HCT116 (cell line): Measurements from ENCODE around the gene COPS6. TPM values are rescaled to one million over a fixed set of nuclear protein-coding genes. Genes with fewer than 3 reads are reported as not detected.

ENCODE experiments used
- ATAC-seq: fragments of 200-7000 bp; cut with Tn5 transposase; 2 replicates; pipeline ENCODE4 v1.9.1; 2020; ENCODE audit warnings: mild to moderate bottlenecking, moderate library complexity
- BruUV-seq: library from RNA; stranded (reverse); fragments of 400-500 nt; replicated peaks from 2 replicates; lab custom pipeline; 2021; lab: Mats Ljungman, UMichigan
- CTCF ChIA-PET: fragments of 300-600 bp; sonication (Branson Sonifier 250); formaldehyde crosslinking; loops from one replicate; lab custom pipeline; 2021; ENCODE audit warnings: antibody characterized with exemption; lab: Charles Lee
- POLR2A ChIA-PET: fragments of 300-600, 350-600 bp; sonication (Branson Sonifier 250); formaldehyde crosslinking; loops from one replicate; lab custom pipeline; 2021; ENCODE audit warnings: antibody characterized with exemption; lab: Charles Lee
- RAD21 ChIA-PET, 2 experiments: fragments of 300-600 bp; sonication (Branson Sonifier 250); formaldehyde crosslinking; loops; one replicate each; lab custom pipeline; 2023; ENCODE audit warnings: low total read pairs in 2 of 2; ENCODE audit not compliant: uncharacterized antibody in 2 of 2, unreplicated experiment in 2 of 2, low non-redundant PET in 1 of 2; lab: Charles Lee
- DNase-seq: peaks from one replicate; pipeline ENCODE4 v3.0.0-alpha.2; 2010; ENCODE audit warnings: low read depth, low spot score
- H2AFZ ChIP-seq: fragments of 200-600 bp; shearing (Covaris generic), sonication (generic); 2 replicates; pipeline ENCODE4 v1.6.1; 2017; ENCODE audit warnings: low read depth, mixed run types, mixed read lengths, antibody characterized with exemption, low read length; ENCODE audit not compliant: poor library complexity, severe bottlenecking
- H3K27ac ChIP-seq: 2 replicates; pipeline ENCODE4 v1.5.1; 2012; ENCODE audit warnings: low read depth, low read length
- H3K27me3 ChIP-seq: fragments of 200-600 bp; sonication (generic); 2 replicates; pipeline ENCODE4 v1.6.1; 2016; ENCODE audit warnings: mixed run types, low read length, mixed read lengths; ENCODE audit not compliant: insufficient read depth
- H3K36me3 ChIP-seq, 2 experiments: fragments of 200-500 bp in 1 of 2; fragments of 200-600 bp in 1 of 2; sonication (Bioruptor generic) in 1 of 2; sonication (generic) in 1 of 2; 2 replicates each; pipeline versions ENCODE4 v1.5.1 to v1.6.1; 2014 to 2016; ENCODE audit warnings: low read length in 2 of 2, inconsistent platforms in 1 of 2, mixed read lengths in 1 of 2, mixed run types in 1 of 2; ENCODE audit not compliant: insufficient read depth in 2 of 2, control insufficient read depth in 1 of 2
- H3K4me1 ChIP-seq, 2 experiments: fragments of 200-600 bp in 1 of 2; sonication (generic) in 1 of 2; 2 replicates each; pipeline versions ENCODE4 v1.5.1 to v1.6.1; 2012 to 2017; ENCODE audit warnings: low read length in 2 of 2, inconsistent platforms in 1 of 2, mild to moderate bottlenecking in 1 of 2, mixed read lengths in 1 of 2, mixed run types in 1 of 2, moderate library complexity in 1 of 2; ENCODE audit not compliant: insufficient read depth in 2 of 2, control insufficient read depth in 1 of 2
- H3K4me2 ChIP-seq: fragments of 200-600 bp; sonication (generic); 2 replicates; pipeline ENCODE4 v1.6.1; 2017; ENCODE audit warnings: mixed run types, low read length, mixed read lengths
- H3K4me3 ChIP-seq, 2 experiments: fragments of 200-600 bp in 1 of 2; sonication (generic) in 1 of 2; replicated peaks in 1 of 2; 2 replicates each; pipeline ENCODE4 v1.5.1; 2011 to 2016; ENCODE audit warnings: low read length in 2 of 2, control low read depth in 1 of 2, low read depth in 1 of 2, mild to moderate bottlenecking in 1 of 2, mixed read lengths in 1 of 2, mixed run types in 1 of 2
- H3K79me2 ChIP-seq: fragments of 200-600 bp; sonication (generic); 2 replicates; pipeline ENCODE4 v1.6.1; 2017; ENCODE audit warnings: mild to moderate bottlenecking, mixed run types, low read length, moderate library complexity, mixed read lengths; ENCODE audit not compliant: insufficient read depth
- H3K9ac ChIP-seq: fragments of 200-600 bp; sonication (generic); 2 replicates; pipeline ENCODE4 v1.6.1; 2016; ENCODE audit warnings: low read length, mixed read lengths
- H3K9me2 ChIP-seq: fragments of 200-600 bp; sonication (generic), shearing (Covaris generic); 2 replicates; pipeline ENCODE4 v1.6.1; 2017; ENCODE audit warnings: mixed run types, mild to moderate bottlenecking, moderate library complexity; ENCODE audit not compliant: insufficient read depth
- H3K9me3 ChIP-seq, 2 experiments: fragments of 200-500 bp in 1 of 2; fragments of 200-600 bp in 1 of 2; sonication (Bioruptor generic) in 1 of 2; sonication (generic) in 1 of 2; 2 replicates each; pipeline ENCODE4 v1.6.1; 2014 to 2017; ENCODE audit warnings: low read length in 2 of 2, mixed read lengths in 2 of 2, inconsistent platforms in 1 of 2, low read depth in 1 of 2, mild to moderate bottlenecking in 1 of 2, mixed run types in 1 of 2, moderate library complexity in 1 of 2; ENCODE audit not compliant: control insufficient read depth in 1 of 2, insufficient read depth in 1 of 2
- H4K20me1 ChIP-seq: fragments of 200-600 bp; sonication (generic), shearing (Covaris generic); 2 replicates; pipeline ENCODE4 v1.6.1; 2017; ENCODE audit warnings: mixed run types, mild to moderate bottlenecking, moderate library complexity; ENCODE audit not compliant: insufficient read depth
- ATF3 ChIP-seq: IDR thresholded peaks from 2 replicates; pipeline ENCODE4 v1.6.1; 2012
- CBX3 ChIP-seq: IDR thresholded peaks from 2 replicates; pipeline ENCODE4 v1.6.1; 2012; ENCODE audit warnings: low read depth
- CEBPB ChIP-seq: IDR thresholded peaks from 2 replicates; pipeline ENCODE4 v1.6.1; 2012; ENCODE audit warnings: low read depth
- CTCF ChIP-seq, 3 experiments: fragments of 200-600 bp in 1 of 3; sonication (generic) in 1 of 3; IDR thresholded peaks in 2 of 3; conservative IDR thresholded peaks in 1 of 3; 2 replicates each; pipeline ENCODE4 v1.5.1; 2012 to 2017; ENCODE audit warnings: low read depth in 2 of 3, low read length in 2 of 3, antibody characterized with exemption in 1 of 3, borderline replicate concordance in 1 of 3, control low read depth in 1 of 3, mild to moderate bottlenecking in 1 of 3, mixed read lengths in 1 of 3, mixed run types in 1 of 3, moderate library complexity in 1 of 3; ENCODE audit not compliant: insufficient read depth in 1 of 3
- EGR1 ChIP-seq: IDR thresholded peaks from 2 replicates; pipeline ENCODE4 v1.6.1; 2012; ENCODE audit warnings: low read depth
- ELF1 ChIP-seq: IDR thresholded peaks from 2 replicates; pipeline ENCODE4 v1.6.1; 2012; ENCODE audit warnings: low read depth, borderline replicate concordance
- EZH2 ChIP-seq: fragments of 200-600 bp; sonication (generic); IDR thresholded peaks from 2 replicates; pipeline ENCODE4 v1.6.1; 2017; ENCODE audit warnings: antibody characterized with exemption, mixed run types
- FOSL1 ChIP-seq: IDR thresholded peaks from 2 replicates; pipeline ENCODE4 v1.6.1; 2012; ENCODE audit warnings: low read depth
- JUND ChIP-seq: IDR thresholded peaks from 2 replicates; pipeline ENCODE4 v1.6.1; 2012
- MAX ChIP-seq: IDR thresholded peaks from 2 replicates; pipeline ENCODE4 v1.6.1; 2012
- POLR2A ChIP-seq: IDR thresholded peaks from 2 replicates; pipeline ENCODE4 v1.7.0; 2011; ENCODE audit warnings: borderline replicate concordance; ENCODE audit not compliant: insufficient read depth, insufficient read length; ENCODE audit errors: extremely low read depth
- POLR2AphosphoS5 ChIP-seq: IDR thresholded peaks from 2 replicates; pipeline ENCODE4 v1.6.1; 2011; ENCODE audit warnings: mild to moderate bottlenecking, low read depth, low read length, moderate library complexity
- RAD21 ChIP-seq: IDR thresholded peaks from 2 replicates; pipeline ENCODE4 v1.6.1; 2012; ENCODE audit warnings: low read depth, mild to moderate bottlenecking
- REST ChIP-seq: IDR thresholded peaks from 2 replicates; pipeline ENCODE4 v1.6.1; 2012; ENCODE audit warnings: low read depth
- SP1 ChIP-seq: IDR thresholded peaks from 2 replicates; pipeline ENCODE4 v1.6.1; 2012; ENCODE audit warnings: low read depth
- SRF ChIP-seq: IDR thresholded peaks from 2 replicates; pipeline ENCODE4 v1.6.1; 2012; ENCODE audit warnings: low read depth
- TCF7L2 ChIP-seq: IDR thresholded peaks from 2 replicates; pipeline ENCODE4 v1.7.0; 2011; ENCODE audit warnings: borderline replicate concordance, inconsistent platforms; ENCODE audit not compliant: insufficient read depth, insufficient read length; ENCODE audit errors: extremely low read depth
- ZFX ChIP-seq: fragments of 450-650 bp; IDR thresholded peaks from 2 replicates; pipeline ENCODE4 v1.6.1; 2017
- intact Hi-C: fragments of 100-400 bp; cut with micrococcal nuclease; formaldehyde crosslinking; loops from 2 replicates; pipeline ENCODE4 v1.10.0; 2022
- total RNA-seq: library from RNA; stranded (reverse); gene quantifications from one replicate; pipeline ENCODE4 v1.2.1, GENCODE V29; 2021; ENCODE audit not compliant: unreplicated experiment

COPS6 gene
- total RNA-seq, 1 experiment from 2014 or later = 126 TPM

GRCh38 chr7:100069991-100070390 is 18.8 kb upstream of the COPS6 start:
- H3K9me2 ChIP-seq = no peaks in the 10 kb centered on the region
- H3K36me3 ChIP-seq = peaks cover 48 to 55% of the 10 kb centered on the region in 2 experiments
- POLR2A ChIA-PET = no interaction called here
- TF ChIP-seq TCF7L2 (no peak), CBX3 (no peak), JUND (no peak), FOSL1 (no peak), ZFX (no peak), CTCF (IDR thresholded peaks at IDR 0.05 in 2 of 3, conservative IDR thresholded peaks at IDR 0.05 in 1 of 3; ENCODE audit: borderline replicate concordance in 1 of 3, insufficient read depth in 1 of 3, low read depth in 2 of 3, low read length in 2 of 3) (no peak), SP1 (no peak), ATF3 (no peak), POLR2AphosphoS5 (no peak), REST (no peak), RAD21 (no peak), ELF1 (no peak), SRF (no peak), MAX (no peak), EGR1 (no peak), EZH2 (no peak), POLR2A (no peak), CEBPB (no peak)
- H3K4me1 ChIP-seq = no peaks in the 10 kb centered on the region
- H3K9ac ChIP-seq = no peak overlapping the region
- intact Hi-C loops = no loop called here
- H3K9me3 ChIP-seq = peaks cover 22 to 29% of the 10 kb centered on the region in 2 experiments; a peak in 3 of 4 replicates
- no peak overlapping the region for H3K27ac ChIP-seq
- BruUV-seq = no TSS peak
- no peak overlapping the region for H3K4me2 ChIP-seq
- ATAC-seq = no peak
- H2AFZ ChIP-seq = no peak overlapping the region
- DNase-seq = no peak
- CTCF ChIA-PET = interaction anchor here (0.7 kb wide), 1 partner anchor 1543 kb away, joined by 4 read pairs; no protein-coding TSS in a partner anchor
- no peak overlapping the region for H3K4me3 ChIP-seq
- no peaks in the 10 kb centered on the region for H4K20me1 ChIP-seq
- H3K79me2 ChIP-seq = peaks cover 6% of the 10 kb centered on the region; the same call in 1 of the 2 replicates
- RAD21 ChIA-PET = no interaction called here
- no peaks in the 10 kb centered on the region for H3K27me3 ChIP-seq
